Measurements from ENCODE around the gene SDC1.

GRCh38 chr2:20186078-20186854, 38.7 kb downstream of the SDC1 start:
- TF ChIP-seq CEBPB (IDR thresholded peaks at IDR 0.05; ENCODE audit: low read depth, low read length), result no peak
- no peak for TF ChIP-seq CTCF (IDR thresholded peaks at IDR 0.05; ENCODE audit: control extremely low read depth in 1 of 3, insufficient read depth in 1 of 3, low read depth in 1 of 3, low read length in 3 of 3)
- no peak for TF ChIP-seq HDAC2 (IDR thresholded peaks at IDR 0.05; ENCODE audit: borderline replicate concordance in 1 of 2, low read depth in 2 of 2, low read length in 2 of 2)
- no peak for TF ChIP-seq POU5F1 (IDR thresholded peaks at IDR 0.05; ENCODE audit: low read depth, low read length)
- TF ChIP-seq TAF1 (IDR thresholded peaks at IDR 0.05; ENCODE audit: low read depth, low read length), result no peak
- TF ChIP-seq POLR2AphosphoS5 (IDR thresholded peaks at IDR 0.05; ENCODE audit: low read depth, low read length), result no peak
- TF ChIP-seq POLR2A (IDR thresholded peaks at IDR 0.05; ENCODE audit: control extremely low read depth in 1 of 2, low read depth in 2 of 2, low read length in 2 of 2), result no peak
- no peak for TF ChIP-seq EP300 (IDR thresholded peaks at IDR 0.05; ENCODE audit: borderline replicate concordance in 1 of 2, low read depth in 2 of 2, low read length in 2 of 2)
- no peak for TF ChIP-seq YY1 (IDR thresholded peaks at IDR 0.05; ENCODE audit: low read depth, low read length)
- no peak for TF ChIP-seq GABPA (IDR thresholded peaks at IDR 0.05; ENCODE audit: borderline replicate concordance, insufficient read depth, low read length)
- TF ChIP-seq EZH2 (IDR thresholded peaks at IDR 0.05; ENCODE audit: low read depth, low read length, severe bottlenecking), result no peak
